Epithelial cell of proximal tubule (primary cell): ENCODE measurements around the gene ACSS1. TPM values are rescaled to one million over a fixed set of nuclear protein-coding genes. Genes with fewer than 3 reads are reported as not detected.

ENCODE experiments used
- DNase-seq: peaks from one replicate; pipeline ENCODE4 v3.0.0-alpha.2; 2011; ENCODE audit warnings: low read depth
- H3K4me3 ChIP-seq: 2 replicates; pipeline ENCODE4 v1.5.1; 2011; ENCODE audit warnings: low read depth, mild to moderate bottlenecking, low read length
- CTCF ChIP-seq: conservative IDR thresholded peaks from 2 replicates; pipeline ENCODE4 v1.5.1; 2012; ENCODE audit warnings: low read depth, mild to moderate bottlenecking, low read length
- total RNA-seq: library from RNA; depleted of rRNA; stranded (reverse); fragments of >200 nt; gene quantifications from 2 replicates; pipeline ENCODE4 v1.2.3, GENCODE V29; 2015

ACSS1 gene
- total RNA-seq, 1 donor from 2014 or later = 3.9 TPM

- DNase-seq = no peak
- TF ChIP-seq CTCF = no peak
- H3K4me3 ChIP-seq = no peak overlapping the region
Measured at GRCh38 chr20:24998121-24998520, 59.8 kb downstream of the ACSS1 start.

- no peak for TF ChIP-seq CTCF
- no peak for DNase-seq
Measured at GRCh38 chr20:24996449-24997377, 61.2 kb downstream of the ACSS1 start.

GRCh38 chr20:24995741-24996448, 62.0 kb downstream of the ACSS1 start:
- DNase-seq = no peak
- TF ChIP-seq CTCF = no peak
- no peak overlapping the region for H3K4me3 ChIP-seq

More at GRCh38 chr20:24996449-24997377, 61.2 kb downstream of the ACSS1 start:
- no peak overlapping the region for H3K4me3 ChIP-seq

- H3K4me3 ChIP-seq = no peak overlapping the region
- TF ChIP-seq CTCF = peak; percentile 93
- no peak for DNase-seq
Measured at GRCh38 chr20:24994470-24995368, 63.2 kb downstream of the ACSS1 start.

- H3K4me3 ChIP-seq = no peak overlapping the region
- TF ChIP-seq CTCF = no peak
- no peak for DNase-seq
Measured at GRCh38 chr20:24994186-24994465, 63.8 kb downstream of the ACSS1 start.

GRCh38 chr20:24993337-24994185, 64.4 kb downstream of the ACSS1 start:
- peak overlapping the region; percentile 92 for H3K4me3 ChIP-seq
- no peak for DNase-seq
- TF ChIP-seq CTCF = peak; percentile 52
